Activated naive CD8-positive, alpha-beta T cell (primary cell): ENCODE results near the gene EIF3I.

Experiments used
- H3K27ac Mint-ChIP-seq: one replicate; pipeline ENCODE4 v1.8.0; 2021; ENCODE audit warnings: mixed read lengths
- H3K27me3 Mint-ChIP-seq: one replicate; pipeline ENCODE4 v1.8.0; 2021; ENCODE audit warnings: mixed read lengths
- H3K36me3 Mint-ChIP-seq: one replicate; pipeline ENCODE4 v1.8.0; 2021; ENCODE audit warnings: mixed read lengths
- H3K4me1 Mint-ChIP-seq: one replicate; pipeline ENCODE4 v1.8.0; 2021; ENCODE audit warnings: low read depth, mixed read lengths
- H3K4me3 Mint-ChIP-seq: one replicate; pipeline ENCODE4 v1.8.0; 2021; ENCODE audit warnings: mild to moderate bottlenecking, mixed read lengths
- H3K9me3 Mint-ChIP-seq: one replicate; pipeline ENCODE4 v1.8.0; 2021; ENCODE audit warnings: low read depth, mixed read lengths

The EIF3I gene

DNA sequence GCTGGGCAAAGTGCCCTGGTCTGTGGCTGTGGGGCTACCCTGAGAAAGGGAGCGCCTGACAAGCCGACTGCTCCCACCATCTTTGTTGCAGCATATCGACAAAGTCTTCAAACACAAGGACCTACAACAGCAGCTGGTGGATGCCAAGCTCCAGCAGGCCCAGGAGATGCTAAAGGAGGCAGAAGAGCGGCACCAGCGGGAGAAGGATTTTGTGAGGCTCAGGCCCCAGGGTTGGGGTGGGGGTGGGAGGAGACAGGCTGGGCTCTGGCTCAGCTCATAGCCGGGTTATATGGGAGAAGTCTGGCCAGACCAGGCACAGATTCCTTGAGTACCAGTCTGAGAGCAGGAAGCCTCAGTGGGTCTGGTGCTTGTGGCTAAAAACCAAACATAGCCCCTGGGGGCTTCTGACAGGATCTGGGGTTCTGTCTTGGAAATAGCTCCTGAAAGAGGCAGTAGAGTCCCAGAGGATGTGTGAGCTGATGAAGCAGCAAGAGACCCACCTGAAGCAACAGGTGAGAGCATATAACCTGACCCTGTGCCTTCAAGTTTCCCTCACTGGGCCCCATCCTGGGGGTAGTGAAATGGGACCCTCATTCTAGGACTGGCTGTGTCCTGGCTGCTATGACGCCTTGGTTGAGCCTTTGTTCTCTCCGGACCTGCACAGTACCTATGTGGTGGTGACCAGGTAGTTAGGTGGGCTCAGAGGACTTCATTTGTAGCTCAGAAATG lies 29.8 kb upstream of the EIF3I start:
- no peak overlapping the region for H3K4me3 Mint-ChIP-seq
- no peaks in the 10 kb centered on the region for H3K9me3 Mint-ChIP-seq
- H3K27ac Mint-ChIP-seq = no peak overlapping the region
- peaks cover 13% of the 10 kb centered on the region for H3K36me3 Mint-ChIP-seq
- peaks cover 36% of the 10 kb centered on the region for H3K4me1 Mint-ChIP-seq
- no peaks in the 10 kb centered on the region for H3K27me3 Mint-ChIP-seq

DNA sequence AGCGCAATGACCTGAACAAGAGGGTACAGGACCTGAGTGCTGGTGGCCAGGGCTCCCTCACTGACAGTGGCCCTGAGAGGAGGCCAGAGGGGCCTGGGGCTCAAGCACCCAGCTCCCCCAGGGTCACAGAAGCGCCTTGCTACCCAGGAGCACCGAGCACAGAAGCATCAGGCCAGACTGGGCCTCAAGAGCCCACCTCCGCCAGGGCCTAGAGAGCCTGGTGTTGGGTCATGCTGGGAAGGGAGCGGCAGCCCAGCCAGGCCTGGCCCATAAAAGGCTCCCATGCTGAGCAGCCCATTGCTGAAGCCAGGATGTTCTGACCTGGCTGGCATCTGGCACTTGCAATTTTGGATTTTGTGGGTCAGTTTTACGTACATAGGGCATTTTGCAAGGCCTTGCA lies 27.2 kb upstream of the EIF3I start:
- Mint-ChIP-seq H3K9me3 (no peaks in the 10 kb centered on the region), H3K27ac (no peak overlapping the region), H3K27me3 (no peaks in the 10 kb centered on the region), H3K4me1 (peaks cover 45% of the 10 kb centered on the region), H3K36me3 (peaks cover 16% of the 10 kb centered on the region), H3K4me3 (no peak overlapping the region)

DNA sequence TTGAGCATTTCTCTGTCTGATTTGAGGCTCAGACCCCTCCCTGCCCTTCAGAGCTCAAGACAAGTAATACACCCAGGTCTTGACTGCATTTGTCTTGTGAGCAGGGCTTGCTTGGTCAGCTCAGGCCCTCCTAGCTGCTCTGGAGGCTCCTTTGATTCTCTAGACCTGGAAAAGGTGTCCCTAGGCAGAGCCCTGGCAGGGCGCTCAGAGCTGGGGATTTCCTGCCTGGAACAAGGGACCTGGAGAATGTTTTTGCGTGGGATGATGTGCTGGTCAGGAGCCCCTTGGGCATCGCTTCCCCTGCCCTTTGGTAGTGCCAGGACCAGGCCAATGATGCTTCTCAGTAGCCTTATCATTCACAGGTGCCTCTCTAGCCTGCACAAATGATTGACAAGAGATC lies 26.7 kb upstream of the EIF3I start:
- H3K4me1 Mint-ChIP-seq = peaks cover 50% of the 10 kb centered on the region
- no peaks in the 10 kb centered on the region for H3K9me3 Mint-ChIP-seq
- no peak overlapping the region for H3K27ac Mint-ChIP-seq
- H3K36me3 Mint-ChIP-seq = peaks cover 16% of the 10 kb centered on the region
- H3K27me3 Mint-ChIP-seq = no peaks in the 10 kb centered on the region
- H3K4me3 Mint-ChIP-seq = no peak overlapping the region

DNA sequence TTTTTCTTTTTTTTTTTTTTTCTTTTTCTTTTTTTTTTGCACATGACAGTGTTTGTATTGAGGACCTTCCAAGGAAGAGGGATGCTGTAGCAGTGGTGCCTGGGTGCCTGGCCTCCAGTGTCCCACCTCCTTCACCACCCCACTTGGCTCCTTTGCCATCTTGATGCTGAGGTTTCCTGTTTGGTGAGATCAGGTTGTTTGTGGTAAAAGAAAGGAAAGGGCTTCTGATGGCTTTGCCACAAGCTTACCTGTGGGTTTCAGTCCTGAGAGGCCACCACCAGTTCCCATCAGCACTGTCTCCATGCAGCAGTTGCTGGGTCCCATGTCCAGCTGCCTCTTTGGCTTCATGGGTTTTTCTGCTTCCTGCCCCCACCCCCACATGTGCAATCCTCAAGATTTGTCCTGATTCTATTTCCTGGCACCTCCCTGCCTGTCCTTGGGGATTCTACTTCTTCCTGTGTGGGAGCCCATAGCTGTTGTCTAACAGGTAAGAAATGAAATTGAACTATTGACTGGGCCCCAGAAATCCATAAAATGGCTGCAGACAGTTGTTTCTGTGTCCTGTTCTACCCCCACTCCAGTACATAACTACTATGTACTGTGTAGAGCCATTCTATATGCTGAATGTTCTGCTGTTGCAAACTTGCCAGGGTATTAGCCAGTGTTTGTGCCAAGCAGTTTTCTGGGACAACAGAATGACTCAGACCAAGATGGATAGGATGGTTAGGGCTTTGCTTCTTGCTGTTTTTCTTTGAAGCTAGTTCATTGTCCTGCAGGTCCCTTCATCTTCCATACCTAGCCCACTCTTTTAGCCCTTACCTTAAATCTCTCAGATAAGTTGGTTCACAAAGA lies 26.0 kb upstream of the EIF3I start:
- H3K9me3 Mint-ChIP-seq = no peaks in the 10 kb centered on the region
- H3K27me3 Mint-ChIP-seq = no peaks in the 10 kb centered on the region
- H3K4me1 Mint-ChIP-seq = peaks cover 50% of the 10 kb centered on the region
- peaks cover 16% of the 10 kb centered on the region for H3K36me3 Mint-ChIP-seq
- H3K27ac Mint-ChIP-seq = no peak overlapping the region
- peak overlapping the region; percentile 30 for H3K4me3 Mint-ChIP-seq

DNA sequence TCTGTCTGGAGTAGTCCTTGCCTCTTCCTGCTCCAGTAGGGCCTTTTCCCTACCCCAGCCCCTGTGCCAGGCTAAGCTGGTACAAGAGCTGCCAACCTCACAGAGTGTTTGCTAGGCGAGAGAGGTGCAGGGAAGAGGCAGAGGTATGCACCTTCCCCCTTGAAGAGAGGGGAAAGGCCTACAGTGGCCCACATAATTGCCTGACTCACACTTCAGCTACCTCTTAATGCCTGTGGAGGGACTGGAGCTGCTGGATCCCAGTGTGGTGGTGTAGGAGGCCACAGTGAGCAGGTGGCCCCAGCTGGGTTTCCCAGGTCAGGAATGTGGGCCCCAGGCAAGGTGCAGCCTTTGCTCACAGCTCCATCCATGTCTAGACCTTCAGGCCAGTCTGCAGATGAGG lies 25.1 kb upstream of the EIF3I start:
- Mint-ChIP-seq H3K36me3 (peaks cover 16% of the 10 kb centered on the region), H3K4me1 (peaks cover 59% of the 10 kb centered on the region), H3K9me3 (no peaks in the 10 kb centered on the region), H3K27me3 (no peaks in the 10 kb centered on the region), H3K4me3 (no peak overlapping the region), H3K27ac (no peak overlapping the region)

DNA sequence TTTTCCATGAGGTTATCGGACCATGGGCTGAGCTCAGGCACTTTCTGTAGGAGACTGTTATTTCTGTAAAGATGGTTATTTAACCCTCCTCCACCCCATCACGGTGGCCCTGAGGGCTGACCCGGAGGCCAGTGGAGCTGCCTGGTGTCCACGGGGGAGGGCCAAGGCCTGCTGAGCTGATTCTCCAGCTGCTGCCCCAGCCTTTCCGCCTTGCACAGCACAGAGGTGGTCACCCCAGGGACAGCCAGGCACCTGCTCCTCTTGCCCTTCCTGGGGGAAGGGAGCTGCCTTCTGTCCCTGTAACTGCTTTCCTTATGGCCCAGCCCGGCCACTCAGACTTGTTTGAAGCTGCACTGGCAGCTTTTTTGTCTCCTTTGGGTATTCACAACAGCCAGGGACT lies 24.4 kb upstream of the EIF3I start:
- Mint-ChIP-seq H3K27ac (no peak overlapping the region), H3K27me3 (no peaks in the 10 kb centered on the region), H3K4me3 (no peak overlapping the region), H3K4me1 (peaks cover 65% of the 10 kb centered on the region), H3K9me3 (no peaks in the 10 kb centered on the region), H3K36me3 (peaks cover 14% of the 10 kb centered on the region)

DNA sequence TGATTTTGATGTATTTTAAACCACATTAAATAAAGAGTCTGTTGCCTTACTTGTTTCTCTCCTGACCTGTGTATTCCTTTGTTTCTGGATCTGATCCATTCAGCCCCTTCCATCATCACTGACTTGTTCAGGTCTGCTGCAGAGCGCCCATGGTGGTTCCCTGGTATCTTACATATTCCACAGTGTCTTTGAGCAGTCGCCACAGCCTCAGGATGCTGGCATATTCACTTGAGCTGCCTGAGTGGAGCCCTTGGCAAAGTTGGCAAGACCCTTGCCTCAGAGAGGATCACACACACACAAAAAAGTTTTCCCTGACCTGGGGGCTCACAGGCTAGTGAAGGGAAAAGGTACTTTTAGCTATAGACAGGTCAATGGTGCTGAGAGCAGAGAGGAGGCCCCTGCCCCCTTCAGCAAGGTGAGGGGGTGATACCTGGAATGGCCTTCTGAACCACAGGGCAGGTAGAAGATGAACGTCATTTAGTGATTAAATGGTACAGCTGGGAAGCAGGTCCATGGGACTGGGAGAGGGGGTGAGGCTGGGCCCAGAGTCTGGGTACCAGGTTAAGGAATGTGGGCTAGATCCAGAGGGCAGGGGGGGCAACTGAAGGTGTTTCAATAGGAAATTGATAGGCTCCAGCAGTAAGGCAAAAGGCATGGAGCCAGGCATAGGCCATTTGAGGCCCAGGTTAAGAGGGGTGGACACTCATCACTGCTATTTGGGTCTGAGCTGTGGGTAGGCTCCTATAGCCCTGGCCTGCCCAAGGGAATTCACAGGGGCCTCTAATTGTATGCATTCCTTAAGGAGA lies 23.8 kb upstream of the EIF3I start:
- Mint-ChIP-seq H3K4me3 (no peak overlapping the region), H3K27ac (peak overlapping the region; percentile 29), H3K27me3 (no peaks in the 10 kb centered on the region), H3K36me3 (peaks cover 12% of the 10 kb centered on the region), H3K9me3 (no peaks in the 10 kb centered on the region), H3K4me1 (peaks cover 68% of the 10 kb centered on the region)

DNA sequence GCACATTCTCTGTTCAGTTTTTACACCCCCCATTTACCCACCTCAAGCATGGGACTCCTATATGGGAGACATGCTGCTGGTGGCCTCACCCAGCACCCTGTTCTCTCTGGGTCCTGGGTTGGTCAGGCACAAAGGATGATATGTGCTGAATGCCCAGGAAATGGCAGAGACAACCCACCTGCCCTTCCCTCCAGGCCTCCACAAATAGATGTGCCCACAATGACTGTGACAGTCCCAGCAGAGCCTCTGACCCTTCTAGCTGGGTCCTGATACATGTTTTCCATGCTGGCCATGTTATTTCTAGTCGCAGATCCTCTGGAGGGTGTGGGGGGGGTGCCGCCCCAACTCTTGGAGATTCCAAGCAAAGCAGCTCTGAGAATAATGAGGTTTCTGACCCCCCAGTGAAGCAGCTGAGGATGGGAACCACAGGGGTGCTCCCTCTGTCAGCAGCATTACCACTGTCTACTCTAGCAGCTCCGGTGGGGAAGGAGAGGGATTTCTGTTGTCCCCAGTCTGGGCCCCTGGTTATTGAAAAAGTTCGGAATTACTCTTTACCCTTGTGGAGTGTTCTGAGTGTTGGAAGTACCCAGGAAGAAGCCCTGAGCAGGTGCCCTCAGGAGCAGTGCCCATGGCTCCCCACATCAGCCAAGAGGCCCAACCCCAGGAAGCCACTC lies 23.0 kb upstream of the EIF3I start:
- Mint-ChIP-seq H3K4me3 (no peak overlapping the region), H3K9me3 (no peaks in the 10 kb centered on the region), H3K27me3 (no peaks in the 10 kb centered on the region), H3K36me3 (peaks cover 12% of the 10 kb centered on the region), H3K27ac (no peak overlapping the region), H3K4me1 (peaks cover 70% of the 10 kb centered on the region)

DNA sequence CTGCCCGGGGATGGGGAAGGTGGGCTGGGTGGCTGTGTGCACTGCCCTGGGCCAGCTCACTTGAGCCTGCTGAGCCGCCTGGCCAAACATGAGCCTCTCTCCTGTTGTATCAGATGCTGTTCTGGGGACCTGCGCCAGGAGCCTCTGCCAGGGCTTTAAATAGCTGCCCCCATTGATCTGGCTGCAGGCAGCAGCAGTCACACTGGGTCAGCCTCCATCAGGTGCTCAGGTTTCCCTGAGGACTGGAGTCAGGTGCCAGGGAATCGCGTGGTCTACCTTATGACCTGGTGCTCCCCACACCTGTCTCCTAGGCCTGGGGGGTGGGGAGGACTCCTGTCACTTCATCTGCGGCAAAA lies 22.5 kb upstream of the EIF3I start:
- H3K4me1 Mint-ChIP-seq = peaks cover 67% of the 10 kb centered on the region
- H3K27me3 Mint-ChIP-seq = no peaks in the 10 kb centered on the region
- H3K27ac Mint-ChIP-seq = peak overlapping the region; percentile 87
- H3K4me3 Mint-ChIP-seq = peak overlapping the region; percentile 87
- H3K36me3 Mint-ChIP-seq = peaks cover 10% of the 10 kb centered on the region
- no peaks in the 10 kb centered on the region for H3K9me3 Mint-ChIP-seq

DNA sequence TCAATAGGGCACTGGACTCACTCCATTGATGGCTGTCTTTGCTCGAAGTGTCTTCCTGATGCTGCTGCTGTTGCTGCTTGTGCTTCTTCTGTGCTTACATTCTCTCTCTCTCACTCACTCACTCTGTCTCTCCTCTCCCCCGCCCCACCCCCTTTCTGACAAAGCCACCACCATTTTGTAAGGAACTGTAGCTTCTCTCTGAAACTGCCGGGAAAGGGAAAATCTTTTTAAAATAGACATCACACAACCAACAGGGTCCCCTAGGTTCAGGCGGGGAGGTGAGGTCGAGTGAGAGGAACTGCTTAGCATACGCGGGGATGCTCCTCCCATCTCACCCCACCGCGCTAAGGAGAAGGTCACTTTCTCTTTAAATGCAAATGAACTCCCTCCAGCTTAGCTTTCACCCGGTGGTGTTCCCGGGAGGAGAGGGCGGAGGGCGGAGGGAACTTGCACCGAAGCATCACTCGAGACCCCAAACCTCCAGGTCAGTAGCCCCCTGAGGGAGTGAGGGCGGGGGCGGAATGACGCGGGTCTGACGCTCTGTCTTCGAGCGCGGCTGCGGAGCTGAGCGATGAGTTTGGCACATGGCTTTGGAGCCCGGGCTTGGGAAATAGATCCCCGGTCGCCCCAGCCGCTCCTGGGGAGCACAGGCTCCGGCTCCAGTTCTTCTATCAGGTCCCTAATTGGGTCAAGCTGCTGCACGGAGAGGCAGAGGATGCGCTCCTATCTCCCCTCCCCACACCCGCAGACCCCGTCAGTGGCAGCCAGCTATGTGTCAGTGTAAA lies 21.8 kb upstream of the EIF3I start, which contains the start of gene CCDC28B:
Gene CCDC28B, plus strand, starts transcription at position 370 of the 785 bp plus-strand sequence. CDS start 1,341 bp downstream, outside the sequence.
- Mint-ChIP-seq H3K27me3 (no peaks in the 10 kb centered on the region), H3K9me3 (no peaks in the 10 kb centered on the region), H3K4me1 (peaks cover 62% of the 10 kb centered on the region), H3K27ac (peak within 1 kb of the TSS; percentile 91), H3K36me3 (peaks cover 7% of the 10 kb centered on the region), H3K4me3 (peak within 1 kb of the TSS; percentile 89)

DNA sequence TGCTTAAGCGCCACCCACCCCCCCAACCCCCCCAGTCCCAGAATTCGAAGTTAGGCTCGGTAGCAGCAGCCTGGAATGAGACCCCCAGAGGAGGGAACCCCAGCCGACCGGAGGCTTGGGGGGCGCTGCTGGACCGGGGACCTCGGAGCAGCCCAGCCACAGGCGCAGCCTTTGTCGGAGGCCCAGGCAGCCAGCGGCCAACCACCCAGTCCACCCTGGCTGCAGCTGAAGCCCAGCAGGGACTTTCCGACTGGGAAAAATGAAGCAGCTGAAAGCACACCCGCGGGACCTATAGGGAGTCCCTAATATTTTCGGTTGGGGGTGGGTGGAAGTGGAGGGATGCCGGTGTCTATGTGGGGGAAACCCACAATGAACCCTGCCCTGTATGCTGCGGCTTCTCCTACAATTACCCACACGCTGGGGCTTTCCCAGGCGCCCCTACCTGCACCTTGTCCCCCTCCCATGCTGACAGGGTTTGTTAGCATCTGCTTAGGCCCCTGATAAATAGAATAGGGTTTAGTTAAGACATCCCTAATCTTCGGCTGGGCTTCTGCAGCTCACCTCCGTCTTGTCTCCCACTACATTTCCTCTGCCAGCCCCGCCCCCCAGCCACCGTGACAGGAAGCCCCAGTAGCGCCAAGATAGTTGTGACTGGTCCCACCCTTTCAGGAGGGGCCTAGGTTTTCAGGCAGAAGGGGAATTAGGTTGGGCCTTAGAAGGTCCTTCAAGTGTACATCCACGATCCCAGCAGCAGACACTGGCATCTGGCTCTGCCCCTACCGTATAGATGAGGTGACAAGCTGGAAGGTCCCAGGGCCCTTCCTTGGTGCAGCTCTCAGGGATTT lies 21.0 kb upstream of the EIF3I start:
- H3K36me3 Mint-ChIP-seq = peaks cover 5% of the 10 kb centered on the region
- no peaks in the 10 kb centered on the region for H3K27me3 Mint-ChIP-seq
- peak overlapping the region; percentile 89 for H3K4me3 Mint-ChIP-seq
- H3K4me1 Mint-ChIP-seq = peaks cover 54% of the 10 kb centered on the region
- peak overlapping the region; percentile 91 for H3K27ac Mint-ChIP-seq
- H3K9me3 Mint-ChIP-seq = no peaks in the 10 kb centered on the region

DNA sequence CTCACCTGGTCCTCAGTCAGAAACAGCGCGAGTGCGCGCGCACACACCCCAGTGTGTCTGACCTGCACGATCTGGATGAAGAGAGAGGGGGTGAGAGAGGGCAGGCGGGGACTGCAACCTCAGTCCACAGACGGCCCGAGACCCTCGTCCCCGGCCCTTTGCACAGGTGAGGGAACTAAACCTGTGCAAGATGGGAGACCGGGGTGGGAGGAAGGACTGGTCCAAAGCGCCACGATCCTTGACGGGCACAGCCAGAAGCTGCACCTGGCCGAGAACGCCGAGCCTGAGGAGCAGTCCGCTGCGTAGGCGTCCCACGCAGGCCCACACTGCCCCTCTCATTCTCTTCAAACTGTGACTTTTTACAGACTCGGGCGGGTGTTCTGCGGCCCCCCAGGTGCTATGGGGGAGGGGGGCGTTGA lies 17.3 kb upstream of the EIF3I start:
- Mint-ChIP-seq H3K36me3 (no peaks in the 10 kb centered on the region), H3K27me3 (no peaks in the 10 kb centered on the region), H3K27ac (no peak overlapping the region), H3K4me3 (peak overlapping the region; percentile 89), H3K9me3 (no peaks in the 10 kb centered on the region), H3K4me1 (peaks cover 36% of the 10 kb centered on the region)
